ENCODE results near the gene SEMA6B. TPM values are rescaled to one million over a fixed set of nuclear protein-coding genes. Genes with fewer than 3 reads are reported as not detected.
A peak's percentile ranks its signal among the peaks of the same experiment; 100 is the strongest.

Gene SEMA6B
- total and polyA plus RNA-seq, 11 donors = 6.0 to 29.7 (median 10.1) TPM

DNA sequence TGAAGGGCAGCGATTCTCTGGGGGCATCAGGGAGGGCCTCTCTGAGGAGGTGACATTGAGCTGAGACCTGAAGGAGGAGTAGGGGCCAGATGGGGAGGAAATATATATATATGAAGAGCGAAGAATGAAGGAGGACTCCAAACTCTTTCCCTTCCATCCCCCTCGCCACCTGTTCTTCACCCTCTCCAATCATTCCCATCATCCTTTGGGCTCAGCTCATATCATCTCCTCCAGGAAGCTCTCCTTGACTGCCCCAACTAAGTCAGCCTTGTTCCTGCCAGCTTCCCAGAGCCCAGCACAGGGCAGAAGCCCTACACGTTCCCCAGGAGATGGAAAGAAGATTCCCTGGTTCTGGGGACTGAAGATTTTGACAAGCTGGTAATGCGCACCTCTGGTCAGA is 33.0 kb upstream of the SEMA6B start:
- H3K4me3 ChIP-seq = no peak overlapping the region
- WGBS, 4 donors = 62 to 70% (median 70%) methylated on average over 5 of the region's 5 CpGs
- intact Hi-C loops (cut with DNase I) = no loop called here
- DNase-seq (no peak), ATAC-seq (no peak)
- peaks cover 0 to 48% (median 15%) of the 10 kb centered on the region in 9 donors for H3K27me3 ChIP-seq
- TF ChIP-seq, protein P1, sequence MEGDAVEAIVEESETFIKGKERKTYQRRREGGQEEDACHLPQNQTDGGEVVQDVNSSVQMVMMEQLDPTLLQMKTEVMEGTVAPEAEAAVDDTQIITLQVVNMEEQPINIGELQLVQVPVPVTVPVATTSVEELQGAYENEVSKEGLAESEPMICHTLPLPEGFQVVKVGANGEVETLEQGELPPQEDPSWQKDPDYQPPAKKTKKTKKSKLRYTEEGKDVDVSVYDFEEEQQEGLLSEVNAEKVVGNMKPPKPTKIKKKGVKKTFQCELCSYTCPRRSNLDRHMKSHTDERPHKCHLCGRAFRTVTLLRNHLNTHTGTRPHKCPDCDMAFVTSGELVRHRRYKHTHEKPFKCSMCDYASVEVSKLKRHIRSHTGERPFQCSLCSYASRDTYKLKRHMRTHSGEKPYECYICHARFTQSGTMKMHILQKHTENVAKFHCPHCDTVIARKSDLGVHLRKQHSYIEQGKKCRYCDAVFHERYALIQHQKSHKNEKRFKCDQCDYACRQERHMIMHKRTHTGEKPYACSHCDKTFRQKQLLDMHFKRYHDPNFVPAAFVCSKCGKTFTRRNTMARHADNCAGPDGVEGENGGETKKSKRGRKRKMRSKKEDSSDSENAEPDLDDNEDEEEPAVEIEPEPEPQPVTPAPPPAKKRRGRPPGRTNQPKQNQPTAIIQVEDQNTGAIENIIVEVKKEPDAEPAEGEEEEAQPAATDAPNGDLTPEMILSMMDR (IDR thresholded peaks at IDR 0.05) = no peak
- no peak for TF ChIP-seq POLR2A (IDR thresholded peaks at IDR 0.05)
- no peak overlapping the region for H3K27ac ChIP-seq
- peaks cover 0 to 4% (median 0%) of the 10 kb centered on the region in 12 donors for H3K4me1 ChIP-seq
- H3K36me3 ChIP-seq = no peaks in the 10 kb centered on the region
- H3K9me3 ChIP-seq = no peaks in the 10 kb centered on the region

DNA sequence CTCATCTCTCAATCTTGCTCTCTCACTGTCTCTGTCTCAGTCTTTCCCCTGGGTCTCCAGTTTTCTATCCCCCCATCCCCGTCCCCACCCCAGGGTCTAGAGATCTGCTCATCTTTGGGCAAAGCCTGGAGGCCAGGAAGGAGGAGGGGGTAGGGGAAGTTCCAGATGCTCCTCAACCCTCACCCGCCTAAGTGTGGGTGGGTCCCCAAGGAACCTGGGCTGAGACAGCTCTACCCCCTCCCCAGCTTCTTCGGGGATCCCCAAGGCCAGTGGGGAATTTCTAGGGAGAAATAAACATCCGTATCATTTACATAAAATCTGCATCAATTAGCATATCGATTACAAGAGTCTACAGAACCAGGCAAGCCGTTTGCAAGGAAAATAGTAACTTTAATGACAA is 31.8 kb upstream of the SEMA6B start:
- WGBS, 4 donors = 50 to 55% (median 52%) methylated on average over 6 of the region's 6 CpGs
- Histone ChIP-seq H3K27me3 (peaks cover 0 to 39% (median 4%) of the 10 kb centered on the region in 9 donors), H3K4me1 (no peaks in the 10 kb centered on the region), H3K27ac (no peak overlapping the region), H3K4me3 (no peak overlapping the region), H3K36me3 (no peaks in the 10 kb centered on the region), H3K9me3 (no peaks in the 10 kb centered on the region)
- TF ChIP-seq, protein P1 (IDR thresholded peaks at IDR 0.05) = no peak
- TF ChIP-seq POLR2A (IDR thresholded peaks at IDR 0.05) = no peak
- intact Hi-C loops (cut with DNase I) = no loop called here
- no peak for DNase-seq
- ATAC-seq = no peak

DNA sequence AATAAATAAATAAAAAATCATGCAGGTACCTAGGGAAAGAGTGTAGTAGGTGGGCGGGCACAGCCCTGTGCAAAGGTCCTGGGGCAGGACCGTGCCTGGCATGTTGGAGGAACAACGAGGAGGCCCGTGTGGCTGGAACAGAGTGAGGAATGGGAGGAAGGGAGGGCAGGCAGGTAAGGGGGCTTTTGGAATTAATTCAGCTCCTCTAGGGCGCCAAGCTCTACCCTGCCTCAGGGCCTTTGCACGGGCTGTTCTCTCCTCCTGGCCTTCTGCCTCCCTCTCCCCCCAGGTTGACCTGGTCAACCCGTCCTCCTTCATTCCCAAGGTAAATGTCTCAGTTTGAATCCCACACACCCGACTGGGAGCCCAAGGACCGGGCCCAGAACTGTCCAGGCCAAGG is 31.1 kb upstream of the SEMA6B start:
- Histone ChIP-seq H3K36me3 (no peaks in the 10 kb centered on the region), H3K4me1 (no peaks in the 10 kb centered on the region), H3K27me3 (peaks cover 0 to 38% (median 6%) of the 10 kb centered on the region in 9 donors), H3K9me3 (no peaks in the 10 kb centered on the region), H3K27ac (no peak overlapping the region), H3K4me3 (no peak overlapping the region)
- WGBS, 4 donors = 83 to 87% (median 84%) methylated on average over 9 of the region's 9 CpGs
- DNase-seq (no peak), ATAC-seq (no peak)
- intact Hi-C loops (cut with DNase I) = no loop called here
- TF ChIP-seq, protein P1 (IDR thresholded peaks at IDR 0.05) = no peak
- no peak for TF ChIP-seq POLR2A (IDR thresholded peaks at IDR 0.05)

DNA sequence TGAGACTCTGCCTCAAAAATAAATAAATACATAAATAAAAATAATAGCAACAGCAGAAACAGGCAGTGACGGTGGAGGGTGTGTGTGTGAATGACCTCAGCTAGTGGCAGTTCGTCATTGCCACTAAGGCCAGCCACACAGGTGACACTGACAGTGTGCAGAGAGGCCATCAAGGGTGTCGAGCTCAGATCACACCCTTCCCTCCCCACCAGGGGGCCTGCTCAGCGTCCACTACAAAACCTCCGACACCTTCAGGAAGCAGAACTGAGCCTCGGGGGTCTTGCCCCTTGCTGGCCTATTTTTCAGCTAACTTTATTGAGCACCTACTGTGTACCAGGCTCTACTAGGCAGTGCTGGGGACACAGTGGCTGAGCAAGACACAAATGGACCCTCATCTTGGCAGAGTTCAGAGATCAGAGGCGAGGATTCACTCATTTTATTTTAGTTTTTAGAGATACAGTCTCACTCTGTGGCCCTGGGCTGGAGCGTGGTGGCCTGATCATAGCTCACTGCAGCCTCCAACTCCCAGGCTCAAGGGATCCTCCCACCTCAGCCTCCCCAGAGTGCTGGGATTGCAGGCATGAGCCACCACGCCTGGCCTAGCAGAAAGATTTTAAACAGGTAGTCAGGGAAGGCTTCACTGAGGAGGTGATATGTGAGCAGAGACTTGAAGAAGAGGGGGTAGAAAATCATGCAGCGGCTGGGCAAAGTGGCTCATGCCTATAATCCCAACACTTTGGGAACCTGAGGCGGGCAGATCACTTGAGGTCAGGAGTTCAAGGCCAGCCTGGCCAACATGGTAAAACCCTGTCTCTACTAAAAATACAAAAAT is 30.3 kb upstream of the SEMA6B start:
- Histone ChIP-seq H3K36me3 (no peaks in the 10 kb centered on the region), H3K4me1 (peaks cover 0 to 3% (median 2%) of the 10 kb centered on the region in 12 donors), H3K27me3 (peaks cover 3 to 42% (median 13%) of the 10 kb centered on the region in 9 donors), H3K4me3 (no peak overlapping the region), H3K27ac (no peak overlapping the region), H3K9me3 (no peaks in the 10 kb centered on the region)
- 52 to 59% (median 57%) methylated on average over 11 of the region's 11 CpGs for WGBS, 4 donors
- TF ChIP-seq, protein P1 (IDR thresholded peaks at IDR 0.05) = peak in 11 of 12 donors; percentile 17 to 53 (median 35)
- no peak for TF ChIP-seq POLR2A (IDR thresholded peaks at IDR 0.05)
- intact Hi-C loops (cut with DNase I) = loop anchor here in 1 of 10 donors (5.0 kb wide), 1 partner anchor 38 kb away; no protein-coding TSS in a partner anchor
- DNase-seq (peak in 3 of 5 donors; percentile 31 to 67 (median 67)), ATAC-seq (peak in 3 of 4 donors; percentile 85 to 93 (median 92))

Measured in heart left ventricle (tissue), 16 donors.